Erythroblast (primary cell): Measurements from ENCODE around the gene SNX1.

Source experiments
- GATA1 ChIP-seq: IDR thresholded peaks from 2 replicates; pipeline ENCODE4 v1.6.1; 2011; ENCODE audit warnings: low read depth, mild to moderate bottlenecking, control low read depth, low read length, moderate library complexity
- POLR2A ChIP-seq: IDR thresholded peaks from 2 replicates; pipeline ENCODE4 v1.6.1; 2011; ENCODE audit warnings: mild to moderate bottlenecking, low read length

- TF ChIP-seq POLR2A (no peak), GATA1 (no peak)
Measured at GRCh38 chr15:64111679-64112050, 15.9 kb downstream of the SNX1 start.
